Posterior cingulate gyrus (tissue), 11 donors: ENCODE measurements around the gene NUP210L.
"Not testable (repeated sequence)": the region's sequence is repeated elsewhere in the genome, so short reads cannot be mapped to it uniquely, and the experiment has no call there.

Experiments used
- DNase-seq, 10 donors: peaks; one replicate each; pipeline versions ENCODE4 v3.0.0 to v3.0.0-alpha.2; 2020 to 2021; ENCODE audit warnings: mixed read lengths in 3 of 10
- intact Hi-C: fragments of 100-400 bp; cut with DNase I; formaldehyde crosslinking; loops from one replicate; pipeline ENCODE4 v1.15.1; 2023

The NUP210L gene

GRCh38 chr1:154171880-154172279 lies 17.0 kb upstream of the NUP210L start:
- DNase-seq: no peak
- intact Hi-C loops: no loop called here

GRCh38 chr1:154171223-154171583 lies 16.3 kb upstream of the NUP210L start:
- intact Hi-C loops: no loop called here
- DNase-seq: no peak

GRCh38 chr1:154170547-154171222 lies 15.8 kb upstream of the NUP210L start:
- intact Hi-C loops: no loop called here
- DNase-seq: no peak

GRCh38 chr1:154167461-154167860 lies 12.6 kb upstream of the NUP210L start:
- intact Hi-C loops: no loop called here
- DNase-seq: no peak

GRCh38 chr1:154166207-154166606 lies 11.3 kb upstream of the NUP210L start:
- intact Hi-C loops: no loop called here
- DNase-seq: no peak

- no peak for DNase-seq
Observed at GRCh38 chr1:154159554-154159953, 4.7 kb upstream of the NUP210L start.

GRCh38 chr1:154158307-154159125 lies 3.6 kb upstream of the NUP210L start:
- intact Hi-C loops: no loop called here
- DNase-seq: no peak

More at GRCh38 chr1:154159554-154159953, 4.7 kb upstream of the NUP210L start:
- intact Hi-C loops: no loop called here

- intact Hi-C loops: no loop called here
- no peak for DNase-seq
Observed at GRCh38 chr1:154157520-154158306, 2.8 kb upstream of the NUP210L start.

GRCh38 chr1:154155251-154155650 lies 378 bp upstream of the NUP210L start:
- no peak for DNase-seq
- intact Hi-C loops: no loop called here

GRCh38 chr1:154154053-154154452 lies 820 bp downstream of the NUP210L start:
- intact Hi-C loops: no loop called here
- DNase-seq: no peak

- intact Hi-C loops: no loop called here
Observed at GRCh38 chr1:154151311-154151710, 3.6 kb downstream of the NUP210L start.

GRCh38 chr1:154148807-154149206 lies 6.1 kb downstream of the NUP210L start:
- intact Hi-C loops: no loop called here
- DNase-seq: no peak

More at GRCh38 chr1:154151311-154151710, 3.6 kb downstream of the NUP210L start:
- DNase-seq: no peak

- intact Hi-C loops, DNase-seq: not testable (repeated sequence)
Observed at GRCh38 chr1:154147505-154147904, 7.4 kb downstream of the NUP210L start.

GRCh38 chr1:154145986-154146385 lies 8.9 kb downstream of the NUP210L start:
- DNase-seq: no peak
- intact Hi-C loops: no loop called here

- intact Hi-C loops: no loop called here
- no peak for DNase-seq
Observed at GRCh38 chr1:154142358-154142757, 12.5 kb downstream of the NUP210L start.

- no peak for DNase-seq
- intact Hi-C loops: no loop called here
Observed at GRCh38 chr1:154141240-154141639, 13.6 kb downstream of the NUP210L start.

GRCh38 chr1:154137888-154138287 lies 17.0 kb downstream of the NUP210L start:
- intact Hi-C loops: loop anchor here (10.0 kb wide), 1 partner anchor 113 kb away; no protein-coding TSS in a partner anchor
- DNase-seq: no peak

- no peak for DNase-seq
- intact Hi-C loops: loop anchor here (10.0 kb wide), 1 partner anchor 108 kb away; no protein-coding TSS in a partner anchor
Observed at GRCh38 chr1:154133256-154133655, 21.6 kb downstream of the NUP210L start.

GRCh38 chr1:154129391-154129970 lies 25.4 kb downstream of the NUP210L start:
- intact Hi-C loops: no loop called here
- DNase-seq: no peak

- intact Hi-C loops, DNase-seq: not testable (repeated sequence)
Observed at GRCh38 chr1:154123205-154123604, 31.7 kb downstream of the NUP210L start.

- DNase-seq: no peak
Observed at GRCh38 chr1:154117642-154118041, 37.2 kb downstream of the NUP210L start.

More at GRCh38 chr1:154117642-154118041, 37.2 kb downstream of the NUP210L start:
- intact Hi-C loops: no loop called here
